GM18505 (cell line): ENCODE data around the gene YAF2.
A peak's percentile ranks its signal among the peaks of the same experiment; 100 is the strongest.
"Not testable (repeated sequence)": the region's sequence is repeated elsewhere in the genome, so short reads cannot be mapped to it uniquely, and the experiment has no call there.

Source experiments
- ATAC-seq: cut with Tn5 transposase; IDR thresholded peaks from one replicate; pipeline ENCODE4 v1.9.1; 2021; ENCODE audit not compliant: unreplicated experiment
- POLR2A ChIP-seq: IDR thresholded peaks from 4 replicates; pipeline ENCODE4 v1.6.1; 2011; ENCODE audit warnings: borderline replicate concordance; ENCODE audit not compliant: insufficient read depth, insufficient read length; ENCODE audit errors: extremely low read depth

YAF2 gene

DNA sequence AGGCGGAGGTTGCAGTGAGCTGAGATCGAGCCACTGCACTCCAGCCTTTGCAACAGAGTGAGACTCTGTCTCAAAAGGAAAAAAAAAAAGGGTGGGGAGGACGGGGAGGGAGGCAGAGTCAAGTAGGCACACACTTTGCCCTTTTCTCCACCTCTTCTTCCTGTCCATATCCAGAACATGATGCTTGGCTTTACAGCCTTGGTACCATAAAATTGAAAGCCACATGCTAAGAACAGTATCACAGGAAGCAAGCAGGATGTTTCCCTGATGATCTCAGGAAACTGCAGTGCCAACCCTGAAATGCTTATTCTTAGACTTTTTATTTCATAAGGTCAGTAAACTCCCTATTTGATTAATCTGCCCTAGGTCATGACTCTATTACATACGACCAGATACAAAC is 32.5 kb upstream of the YAF2 start:
- TF ChIP-seq POLR2A, result no peak
- ATAC-seq, result no peak

- no peak for TF ChIP-seq POLR2A
- no peak for ATAC-seq
Measured at GRCh38 chr12:42267413-42268190, 29.6 kb upstream of the YAF2 start.

GRCh38 chr12:42266579-42267230 is 28.7 kb upstream of the YAF2 start:
- no peak for ATAC-seq
- no peak for TF ChIP-seq POLR2A

DNA sequence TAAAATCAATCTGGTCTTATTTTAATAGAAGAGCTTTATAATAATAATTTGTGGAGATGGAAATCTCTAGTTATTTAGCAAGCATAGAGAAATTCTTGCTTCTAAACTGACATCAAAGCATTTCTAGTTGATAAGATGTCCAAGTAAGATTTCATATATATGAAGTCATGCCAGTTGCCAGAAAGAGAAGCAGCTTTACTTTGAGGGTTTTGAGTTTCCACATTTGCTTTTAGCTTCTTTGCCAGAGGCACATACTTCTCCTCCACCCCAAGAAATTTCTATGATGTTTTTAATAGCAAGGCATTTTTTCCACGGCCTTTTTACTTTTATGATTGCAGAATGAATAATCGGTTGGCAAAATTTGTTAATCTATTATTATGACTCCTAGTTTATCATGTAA is 24.2 kb upstream of the YAF2 start:
- TF ChIP-seq POLR2A, result no peak
- no peak for ATAC-seq

- ATAC-seq, result no peak
- TF ChIP-seq POLR2A, result no peak
Measured at GRCh38 chr12:42261708-42262107, 23.7 kb upstream of the YAF2 start.

GRCh38 chr12:42260518-42260917 is 22.5 kb upstream of the YAF2 start:
- no peak for ATAC-seq
- TF ChIP-seq POLR2A, result no peak

DNA sequence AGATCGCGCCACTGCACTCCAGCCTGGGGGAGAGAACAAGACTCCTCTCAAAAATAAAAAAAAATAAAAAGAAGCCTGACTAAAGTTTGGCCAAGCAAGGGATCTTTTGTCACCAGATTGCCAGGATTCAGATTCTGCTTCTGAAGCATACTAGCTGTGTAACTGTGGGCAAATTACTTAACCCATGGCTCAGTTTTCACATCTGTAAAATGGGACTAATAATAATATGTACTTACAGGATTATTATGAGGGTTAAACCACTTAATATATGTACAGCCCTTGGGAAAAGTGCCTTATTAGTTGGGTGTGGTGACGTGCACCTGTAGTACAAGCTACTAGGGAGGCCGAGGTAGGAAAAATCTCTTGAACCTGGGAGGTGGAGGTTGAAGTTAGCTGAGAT is 21.7 kb upstream of the YAF2 start:
- TF ChIP-seq POLR2A, result no peak
- no peak for ATAC-seq

GRCh38 chr12:42255866-42256261 is 17.8 kb upstream of the YAF2 start:
- no peak for ATAC-seq
- TF ChIP-seq POLR2A, result no peak

DNA sequence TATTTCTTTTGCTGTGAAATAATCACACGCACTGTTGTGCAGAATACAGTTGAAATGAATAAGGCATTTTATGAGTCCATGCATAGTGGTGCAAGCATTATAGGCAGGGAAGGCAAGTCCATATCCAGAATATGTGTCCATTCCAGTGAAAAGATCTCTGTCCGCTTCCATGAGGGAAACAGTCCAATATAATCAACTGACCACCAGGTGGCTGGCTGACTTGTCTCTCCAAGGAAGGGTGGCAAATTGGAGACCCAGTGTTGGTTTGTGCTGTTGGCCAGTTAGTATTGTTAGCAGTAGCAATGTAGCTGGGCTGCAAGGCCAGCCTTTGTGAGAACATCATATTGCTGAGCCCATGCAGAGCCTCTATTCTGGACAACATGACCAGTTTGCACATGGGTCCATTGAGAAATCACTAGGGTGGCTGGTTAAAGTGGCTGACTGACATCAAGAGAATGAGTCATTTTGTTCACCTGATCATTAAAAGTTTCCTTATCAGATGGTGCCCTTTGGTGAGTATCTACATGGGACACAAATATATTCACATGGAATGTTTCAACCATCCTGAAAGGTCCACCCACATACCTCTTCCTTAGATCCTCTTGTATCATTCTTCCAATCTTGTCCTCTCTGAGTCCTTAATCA is 17.3 kb upstream of the YAF2 start:
- no peak for TF ChIP-seq POLR2A
- ATAC-seq, result no peak

GRCh38 chr12:42252645-42253044 is 14.6 kb upstream of the YAF2 start:
- not testable (repeated sequence) for ATAC-seq

DNA sequence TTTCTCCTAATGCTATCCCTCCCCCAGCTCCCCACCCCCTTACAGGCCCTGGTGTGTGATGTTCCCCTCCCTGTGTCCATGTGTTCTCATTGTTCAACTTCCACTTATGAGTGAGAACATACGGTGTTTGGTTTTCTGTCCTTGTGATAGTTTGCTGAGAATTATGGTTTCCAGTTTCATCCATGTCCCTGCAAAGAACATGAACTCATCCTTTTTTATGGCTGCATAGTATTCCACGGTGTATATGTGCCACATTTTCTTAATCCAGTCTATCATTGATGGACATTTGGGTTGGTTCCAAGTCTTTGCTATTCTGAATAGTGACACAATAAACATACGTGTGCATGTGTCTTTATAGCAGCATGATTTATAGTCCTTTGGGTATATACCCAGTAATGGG is 11.0 kb upstream of the YAF2 start:
- not testable (repeated sequence) for ATAC-seq

- no peak for ATAC-seq
- TF ChIP-seq POLR2A, result no peak
Measured at GRCh38 chr12:42240131-42240750, 2.2 kb upstream of the YAF2 start.

DNA sequence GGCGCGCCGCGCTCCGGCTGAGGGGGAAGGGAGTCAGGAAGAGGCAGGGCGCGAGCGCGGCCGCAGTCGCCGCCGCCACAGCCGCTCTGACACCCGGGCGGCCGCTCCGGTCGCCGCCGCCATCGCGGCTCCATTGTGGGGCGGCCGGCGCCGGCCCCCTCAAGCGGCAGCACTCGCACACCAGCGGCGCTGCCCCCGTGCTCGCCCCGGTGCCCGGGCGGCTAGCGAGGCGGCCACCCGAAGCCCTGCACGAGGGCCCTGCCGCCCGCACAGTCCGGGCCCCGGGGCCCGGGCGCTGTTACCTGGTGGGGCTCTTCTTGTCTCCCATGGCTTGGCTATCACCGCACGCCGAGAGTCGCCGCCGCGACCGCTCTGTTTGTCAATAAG is 202 bp downstream of the YAF2 start:
- TF ChIP-seq POLR2A, result no peak
- ATAC-seq, result peak; percentile 35
